Measurements from ENCODE around the gene SPANXN2.

DNA sequence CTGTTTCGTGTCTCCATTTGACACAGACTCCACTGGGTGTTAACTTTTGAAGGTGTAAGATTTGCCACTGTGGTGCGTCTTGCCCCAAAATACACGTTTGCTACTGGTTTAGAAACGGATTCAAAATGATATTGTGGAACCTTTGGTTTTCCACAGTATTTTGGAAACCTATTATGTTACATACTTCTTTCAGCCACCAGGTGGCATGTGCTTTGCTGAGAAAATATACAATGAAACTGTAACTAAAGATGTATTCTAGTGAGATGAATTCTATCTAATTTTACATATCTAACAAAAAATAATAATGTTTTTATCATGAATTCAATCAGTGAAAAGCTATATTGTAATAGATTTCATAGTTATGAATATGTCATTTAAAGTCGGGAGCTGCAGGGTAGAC lies 56.2 kb downstream of the SPANXN2 start:
- TF ChIP-seq, protein P1, sequence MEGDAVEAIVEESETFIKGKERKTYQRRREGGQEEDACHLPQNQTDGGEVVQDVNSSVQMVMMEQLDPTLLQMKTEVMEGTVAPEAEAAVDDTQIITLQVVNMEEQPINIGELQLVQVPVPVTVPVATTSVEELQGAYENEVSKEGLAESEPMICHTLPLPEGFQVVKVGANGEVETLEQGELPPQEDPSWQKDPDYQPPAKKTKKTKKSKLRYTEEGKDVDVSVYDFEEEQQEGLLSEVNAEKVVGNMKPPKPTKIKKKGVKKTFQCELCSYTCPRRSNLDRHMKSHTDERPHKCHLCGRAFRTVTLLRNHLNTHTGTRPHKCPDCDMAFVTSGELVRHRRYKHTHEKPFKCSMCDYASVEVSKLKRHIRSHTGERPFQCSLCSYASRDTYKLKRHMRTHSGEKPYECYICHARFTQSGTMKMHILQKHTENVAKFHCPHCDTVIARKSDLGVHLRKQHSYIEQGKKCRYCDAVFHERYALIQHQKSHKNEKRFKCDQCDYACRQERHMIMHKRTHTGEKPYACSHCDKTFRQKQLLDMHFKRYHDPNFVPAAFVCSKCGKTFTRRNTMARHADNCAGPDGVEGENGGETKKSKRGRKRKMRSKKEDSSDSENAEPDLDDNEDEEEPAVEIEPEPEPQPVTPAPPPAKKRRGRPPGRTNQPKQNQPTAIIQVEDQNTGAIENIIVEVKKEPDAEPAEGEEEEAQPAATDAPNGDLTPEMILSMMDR (IDR thresholded peaks at IDR 0.05; ENCODE audit: insufficient read depth, low read length): no peak
- TF ChIP-seq GABPA (IDR thresholded peaks at IDR 0.05; ENCODE audit: low read depth): no peak
- no peak for TF ChIP-seq POLR2AphosphoS5 (IDR thresholded peaks at IDR 0.05; ENCODE audit: low read depth)

All from HL-60 (cell line).